LNCAP (cell line): ENCODE results near the gene RNF130.

Source experiments
- TF ChIP-seq, protein P1 (sequence below): fragments of 450-650 bp; IDR thresholded peaks from 2 replicates; pipeline ENCODE4 v1.5.1; 2017; ENCODE audit warnings: mild to moderate bottlenecking

RNF130 gene

GRCh38 chr5:180096616-180097015 lies 25.1 kb upstream of the RNF130 start:
- TF ChIP-seq, protein P1, sequence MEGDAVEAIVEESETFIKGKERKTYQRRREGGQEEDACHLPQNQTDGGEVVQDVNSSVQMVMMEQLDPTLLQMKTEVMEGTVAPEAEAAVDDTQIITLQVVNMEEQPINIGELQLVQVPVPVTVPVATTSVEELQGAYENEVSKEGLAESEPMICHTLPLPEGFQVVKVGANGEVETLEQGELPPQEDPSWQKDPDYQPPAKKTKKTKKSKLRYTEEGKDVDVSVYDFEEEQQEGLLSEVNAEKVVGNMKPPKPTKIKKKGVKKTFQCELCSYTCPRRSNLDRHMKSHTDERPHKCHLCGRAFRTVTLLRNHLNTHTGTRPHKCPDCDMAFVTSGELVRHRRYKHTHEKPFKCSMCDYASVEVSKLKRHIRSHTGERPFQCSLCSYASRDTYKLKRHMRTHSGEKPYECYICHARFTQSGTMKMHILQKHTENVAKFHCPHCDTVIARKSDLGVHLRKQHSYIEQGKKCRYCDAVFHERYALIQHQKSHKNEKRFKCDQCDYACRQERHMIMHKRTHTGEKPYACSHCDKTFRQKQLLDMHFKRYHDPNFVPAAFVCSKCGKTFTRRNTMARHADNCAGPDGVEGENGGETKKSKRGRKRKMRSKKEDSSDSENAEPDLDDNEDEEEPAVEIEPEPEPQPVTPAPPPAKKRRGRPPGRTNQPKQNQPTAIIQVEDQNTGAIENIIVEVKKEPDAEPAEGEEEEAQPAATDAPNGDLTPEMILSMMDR = no peak

- TF ChIP-seq, protein P1 = no peak
These were observed 24.0 kb upstream of the RNF130 start for GRCh38 chr5:180095545-180095944.

- TF ChIP-seq, protein P1 = no peak
These were observed 22.3 kb upstream of the RNF130 start for GRCh38 chr5:180093651-180094382.

GRCh38 chr5:180093241-180093640 lies 21.7 kb upstream of the RNF130 start:
- TF ChIP-seq, protein P1 = no peak

DNA sequence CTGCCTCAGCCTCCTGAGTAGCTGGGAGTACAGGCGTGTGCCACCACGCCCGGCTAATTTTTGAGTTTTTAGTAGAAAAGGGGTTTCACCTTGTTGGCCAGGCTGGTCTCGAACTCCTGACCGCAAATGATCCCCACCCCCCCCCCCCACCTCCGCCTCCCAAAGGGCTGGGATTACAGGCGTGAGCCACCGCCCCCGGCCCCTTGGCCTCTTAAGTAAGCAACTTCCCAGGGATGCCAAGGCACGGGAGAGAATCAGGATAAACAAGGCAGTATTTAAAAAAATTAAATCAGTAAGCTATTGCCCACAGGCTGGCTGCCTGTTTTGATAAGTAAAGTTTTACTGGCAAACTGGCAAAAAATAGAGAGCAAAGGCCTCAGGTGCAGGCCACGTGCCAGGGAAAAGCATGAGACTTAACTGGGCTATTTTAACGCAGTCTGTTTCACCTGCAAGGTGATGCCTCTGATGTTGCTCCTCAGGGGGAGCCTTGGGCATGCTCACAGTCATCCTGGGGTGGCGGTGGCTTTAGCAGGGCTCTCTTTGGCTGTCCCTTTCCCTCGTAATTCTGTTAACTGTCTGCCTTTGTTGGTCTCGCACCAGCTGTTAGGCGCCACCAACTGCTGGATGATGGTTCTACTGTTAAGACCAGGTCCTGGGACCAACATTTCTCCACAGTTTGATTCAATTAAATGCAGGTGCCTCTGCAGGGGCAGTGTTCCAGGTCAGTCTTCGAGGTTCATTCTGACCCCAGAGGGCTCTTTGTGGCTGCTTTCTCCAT lies 19.4 kb upstream of the RNF130 start:
- TF ChIP-seq, protein P1 = peak; percentile 60

DNA sequence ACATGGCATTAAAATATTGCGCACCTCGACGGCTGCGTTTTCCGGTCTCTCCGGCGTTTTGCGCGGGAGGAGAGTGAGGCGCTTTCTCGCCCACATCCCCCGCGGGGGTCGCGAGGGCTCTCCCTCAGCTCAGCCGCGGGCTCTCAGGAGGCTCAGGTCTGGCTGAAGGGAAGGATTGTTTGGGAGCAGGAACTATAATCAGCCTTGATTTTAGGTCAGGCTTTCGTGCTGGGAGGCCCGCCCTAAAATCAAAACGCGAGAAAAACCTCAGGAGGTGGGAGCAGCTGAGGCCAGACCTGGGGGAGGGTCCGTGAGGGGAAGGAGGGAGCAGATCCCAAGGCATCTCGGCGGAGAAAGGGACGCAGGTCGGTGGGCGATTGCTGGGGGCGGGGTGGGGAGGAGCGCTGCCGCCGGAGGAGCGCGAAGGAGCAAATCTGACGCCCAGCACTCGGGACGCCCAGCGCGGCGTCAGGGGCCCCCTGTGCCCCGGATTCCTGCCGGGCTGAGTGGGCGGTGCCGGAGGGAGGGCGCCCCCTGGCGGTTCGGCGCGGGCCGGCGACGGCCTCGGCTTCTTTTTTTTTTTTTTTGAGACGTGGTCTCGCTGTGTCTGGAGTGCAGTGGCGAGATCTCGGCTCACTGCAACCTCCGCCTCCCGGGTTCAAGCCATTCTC lies 18.7 kb upstream of the RNF130 start:
- TF ChIP-seq, protein P1 = peak; percentile 85

DNA sequence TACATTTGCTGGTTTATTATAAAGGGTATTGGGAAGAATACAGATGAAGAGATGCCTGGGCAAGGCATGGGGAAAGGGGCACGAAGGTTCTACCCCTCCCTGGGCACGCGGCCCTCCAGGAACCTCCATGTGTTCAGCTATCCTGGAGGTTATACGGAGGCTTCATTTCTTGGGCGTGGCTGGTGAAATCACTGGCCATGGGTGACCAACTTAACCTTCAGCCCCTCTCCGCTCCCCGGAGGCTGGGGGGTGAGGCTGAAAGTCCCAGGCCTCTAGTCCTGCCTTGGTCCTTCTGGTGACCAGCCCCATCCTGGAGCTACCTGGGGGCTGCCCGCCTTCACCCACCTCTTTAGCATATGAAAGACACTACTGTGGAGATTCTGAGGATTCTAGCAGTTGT lies 17.0 kb upstream of the RNF130 start:
- TF ChIP-seq, protein P1 = no peak
